ENCODE measurements around the gene PNRC1.
"Not testable (repeated sequence)": the region's sequence is repeated elsewhere in the genome, so short reads cannot be mapped to it uniquely, and the experiment has no call there.

Gene PNRC1

DNA sequence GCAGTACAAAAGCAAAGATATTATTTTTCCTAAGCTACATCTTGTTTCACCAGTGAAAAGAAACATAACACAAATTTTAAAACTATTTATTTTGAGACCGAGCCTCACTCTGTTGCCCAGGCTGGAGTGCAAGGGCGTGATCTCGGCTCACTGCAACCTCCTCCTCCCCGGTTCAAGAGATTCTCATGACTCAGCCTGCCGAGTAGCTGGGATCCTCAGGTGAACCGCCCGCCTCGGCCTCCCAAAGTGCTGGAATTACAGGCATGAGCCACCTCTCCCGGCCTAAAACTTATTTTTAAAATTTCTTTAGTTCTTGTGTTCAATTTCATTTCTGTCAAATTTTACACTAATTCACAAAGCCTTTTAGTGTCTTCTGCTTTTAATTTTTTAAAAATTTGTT is 31.4 kb downstream of the PNRC1 start:
- DNase-seq = no peak

DNA sequence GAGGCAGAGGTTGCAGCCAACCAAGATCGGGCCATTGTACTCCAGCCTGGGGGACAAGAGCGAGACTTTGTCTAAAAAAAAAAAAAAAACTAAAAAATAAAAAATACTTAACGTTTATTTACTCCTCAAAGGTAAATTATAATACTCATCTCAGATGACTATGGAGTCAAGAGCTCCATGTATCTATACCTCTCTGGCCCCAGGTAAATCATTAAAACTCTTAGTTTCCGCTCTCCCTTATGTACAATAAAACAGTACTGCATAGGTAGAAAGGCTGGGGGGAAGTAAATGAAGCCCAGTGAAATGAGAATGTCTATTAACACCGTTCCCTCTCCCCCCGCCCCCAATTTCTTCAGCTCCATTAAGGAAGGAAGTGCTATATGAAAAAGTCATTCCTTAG is 36.2 kb downstream of the PNRC1 start:
- no peak for DNase-seq

DNA sequence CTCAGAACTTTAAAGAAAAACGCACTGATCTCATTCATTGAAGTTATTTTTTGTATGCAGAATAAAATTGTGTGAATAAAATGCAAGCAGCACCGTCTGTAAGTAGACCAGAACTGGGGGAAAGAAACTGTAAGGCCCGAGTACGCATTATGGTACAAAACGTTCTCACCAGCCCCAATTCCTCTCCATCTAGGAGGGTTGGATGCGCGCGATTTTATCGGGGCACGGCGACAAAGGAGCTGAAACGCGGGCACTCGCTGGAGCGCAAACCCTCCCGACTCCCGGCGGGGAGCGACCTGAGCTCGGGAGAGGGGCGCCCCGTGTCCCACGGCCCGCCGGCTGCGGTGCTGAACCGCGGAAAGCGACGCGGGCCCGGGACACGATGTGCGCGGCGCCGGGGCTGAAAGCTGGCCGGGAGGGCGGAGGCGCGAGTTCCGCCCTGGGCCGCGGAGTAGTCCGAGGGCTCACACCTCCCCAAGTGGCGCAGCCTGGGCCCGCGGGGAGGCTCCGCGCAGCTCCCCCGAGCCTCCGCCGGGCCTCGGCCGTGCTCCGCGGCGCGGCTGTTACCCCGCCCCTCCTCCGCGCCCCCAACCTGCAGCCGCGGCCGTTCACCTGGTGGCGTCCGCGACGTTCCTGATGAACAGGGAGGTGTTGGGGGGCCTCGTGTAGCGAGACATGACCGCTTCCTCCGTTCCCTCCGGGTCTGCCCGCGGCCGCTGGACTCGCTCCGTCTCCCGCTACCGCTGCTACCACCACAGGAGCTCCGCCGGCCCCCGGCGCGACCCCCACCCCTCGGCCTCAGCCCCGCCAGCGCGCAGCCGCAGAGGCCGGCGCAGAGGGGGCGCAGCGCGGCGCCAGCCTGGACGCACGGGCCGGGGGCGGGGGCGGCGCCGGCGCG is 36.9 kb downstream of the PNRC1 start, which contains the start of gene SRSF12:
SRSF12 (minus strand) TSS at position 861 of the 898 bp plus-strand sequence; CDS start at position 677, 184 bp downstream.
- DNase-seq = peak; percentile 12

DNA sequence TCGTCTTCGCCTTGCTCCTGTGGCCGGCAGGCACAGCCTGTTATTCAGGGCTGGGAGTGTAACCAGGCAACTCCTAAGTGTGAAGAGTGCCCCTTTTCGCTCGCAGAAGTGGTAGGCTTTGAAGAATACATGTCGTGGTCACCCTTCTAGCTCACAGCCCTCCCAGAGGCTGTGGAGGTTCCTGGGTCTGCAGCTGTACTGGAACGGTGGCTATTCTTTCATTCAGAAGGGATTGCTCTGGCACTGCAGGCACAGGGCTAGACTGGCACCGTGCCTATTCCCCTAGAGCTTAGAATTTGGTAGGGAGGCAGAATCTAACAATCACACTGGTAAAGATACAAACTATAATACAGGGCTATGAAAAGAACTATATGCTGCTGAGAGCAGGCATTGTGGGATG is 38.4 kb downstream of the PNRC1 start:
- no peak for DNase-seq

DNA sequence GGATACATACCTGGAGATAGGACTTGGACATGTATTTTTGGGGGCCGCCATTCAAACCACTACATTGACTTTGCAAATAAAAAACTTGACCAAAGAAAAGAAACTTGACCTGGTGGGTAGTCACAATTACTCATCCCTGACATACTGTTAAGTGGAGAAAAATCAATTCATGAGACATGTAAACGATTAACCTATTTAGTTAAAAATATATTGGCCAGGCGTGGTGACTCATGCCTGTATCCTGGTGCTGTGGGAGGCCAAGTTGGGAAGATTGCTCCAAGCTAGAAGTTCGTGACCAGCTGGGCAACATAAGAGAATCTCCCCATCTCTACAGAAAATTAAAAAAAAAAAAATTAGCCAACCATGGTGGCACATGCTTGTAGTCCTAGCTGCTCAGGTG is 39.8 kb downstream of the PNRC1 start:
- no peak for DNase-seq

DNA sequence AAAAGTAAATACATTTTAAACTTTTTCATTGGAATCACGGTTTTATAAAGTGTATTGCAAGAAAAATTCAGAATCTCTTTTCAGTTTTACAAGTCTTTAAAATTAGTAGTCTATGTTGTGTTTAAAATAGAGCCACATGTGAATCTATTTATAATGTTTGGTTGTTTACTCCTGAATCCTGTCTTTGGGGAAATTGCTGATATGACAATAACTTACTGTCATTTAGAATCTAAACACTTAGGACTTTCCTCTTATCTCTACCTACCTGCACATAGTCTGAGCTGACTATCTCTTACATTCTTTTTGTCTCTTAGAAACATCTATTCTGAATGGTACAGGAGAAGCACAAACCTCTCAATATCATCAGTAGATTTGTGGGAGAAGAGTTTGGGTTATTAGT is 41.4 kb downstream of the PNRC1 start:
- DNase-seq = no peak

DNA sequence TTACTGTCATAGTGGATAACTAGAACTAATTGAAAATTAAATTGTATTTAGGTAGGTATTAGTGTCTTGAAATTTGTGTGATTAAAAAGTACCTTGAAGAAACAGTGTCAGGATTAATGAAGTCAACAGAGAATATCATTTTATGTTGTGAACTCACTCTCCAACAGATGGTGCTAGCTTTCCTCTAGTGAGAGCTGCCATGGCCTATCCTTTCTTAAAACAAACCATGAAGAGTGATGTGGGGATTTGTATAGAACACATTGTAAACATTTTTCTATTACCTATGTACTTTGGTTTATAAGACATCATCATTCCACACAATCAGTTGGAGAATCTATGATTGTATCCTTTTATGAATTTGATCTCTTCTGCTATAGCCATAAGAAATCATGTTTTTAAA is 42.1 kb downstream of the PNRC1 start:
- DNase-seq = no peak

DNA sequence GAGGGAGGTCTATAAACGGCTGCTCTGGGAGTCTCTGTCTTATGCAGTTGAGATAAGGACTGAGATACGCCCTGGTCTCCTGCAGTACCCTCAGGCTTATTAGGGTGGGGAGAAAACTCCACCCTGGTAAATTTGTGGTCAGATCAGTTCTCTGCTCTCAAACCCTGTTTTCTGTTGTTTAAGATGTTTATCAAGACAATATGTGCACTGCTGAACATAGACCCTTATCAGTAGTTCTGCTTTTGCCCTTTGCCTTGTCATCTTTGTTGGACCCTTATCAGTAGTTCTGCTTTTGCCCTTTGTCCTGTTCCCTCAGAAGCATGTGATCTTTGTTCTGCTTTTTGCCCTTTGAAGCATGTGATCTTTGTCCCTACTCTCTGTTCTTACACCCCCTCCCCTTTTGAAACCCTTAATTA is 47.7 kb downstream of the PNRC1 start:
- DNase-seq = not testable (repeated sequence)

DNA sequence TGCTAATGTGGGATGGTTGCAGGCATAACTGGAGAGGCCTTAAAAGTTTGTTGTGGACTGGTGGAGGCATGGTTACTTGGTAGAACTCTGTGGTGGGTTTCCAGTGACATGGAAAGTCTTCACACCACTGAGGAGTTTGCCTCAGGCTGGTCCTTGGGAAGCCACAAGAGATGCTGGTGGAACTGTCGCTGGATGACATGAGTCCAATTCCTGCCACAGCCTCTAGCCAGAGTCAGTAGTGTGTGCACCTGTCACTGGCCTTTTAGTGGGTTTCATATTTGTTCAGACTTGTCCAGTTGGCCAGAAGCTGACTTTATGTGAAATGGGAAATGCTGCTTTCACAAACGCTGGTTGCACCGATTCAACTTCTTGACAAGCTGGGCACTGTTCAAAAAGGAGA is 51.0 kb downstream of the PNRC1 start:
- no peak for DNase-seq

DNA sequence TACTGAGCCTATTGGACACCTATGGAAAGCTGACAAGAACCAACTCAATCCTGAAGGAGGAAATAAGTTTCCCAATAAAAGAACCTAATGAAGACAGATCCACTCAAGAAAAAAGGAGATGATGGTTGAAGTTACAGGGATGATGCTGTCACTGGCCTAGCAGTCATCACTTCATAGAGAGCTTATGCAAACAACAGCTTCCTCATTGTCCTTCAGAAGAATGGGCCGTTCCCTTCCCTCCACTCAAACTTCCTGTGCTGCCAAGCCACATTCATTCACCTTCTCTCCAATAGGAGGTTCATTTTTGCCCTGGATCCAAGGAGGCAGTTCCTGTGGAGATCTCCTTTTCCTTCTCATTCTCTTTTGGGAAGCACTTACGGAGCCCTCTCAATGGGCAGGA is 51.5 kb downstream of the PNRC1 start:
- DNase-seq = no peak

DNA sequence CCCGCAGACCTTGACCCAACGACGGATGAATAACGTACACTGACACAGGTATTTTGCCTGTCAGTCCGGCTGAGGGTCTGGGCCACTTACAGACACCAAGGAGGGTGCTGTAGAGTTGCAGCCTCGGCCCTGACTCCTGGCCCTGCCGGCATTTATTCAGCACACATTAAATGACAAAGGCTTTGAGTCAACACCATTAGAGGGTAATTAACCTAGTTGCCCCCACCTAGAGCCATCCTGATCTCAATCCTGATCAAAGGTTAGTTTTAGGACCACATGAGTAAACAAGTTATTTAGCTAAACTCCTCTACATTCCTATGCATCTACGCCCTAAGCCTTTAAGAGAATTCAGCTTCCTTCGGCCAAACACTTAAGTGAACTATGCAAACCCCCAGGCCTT is 53.4 kb downstream of the PNRC1 start:
- no peak for DNase-seq

DNA sequence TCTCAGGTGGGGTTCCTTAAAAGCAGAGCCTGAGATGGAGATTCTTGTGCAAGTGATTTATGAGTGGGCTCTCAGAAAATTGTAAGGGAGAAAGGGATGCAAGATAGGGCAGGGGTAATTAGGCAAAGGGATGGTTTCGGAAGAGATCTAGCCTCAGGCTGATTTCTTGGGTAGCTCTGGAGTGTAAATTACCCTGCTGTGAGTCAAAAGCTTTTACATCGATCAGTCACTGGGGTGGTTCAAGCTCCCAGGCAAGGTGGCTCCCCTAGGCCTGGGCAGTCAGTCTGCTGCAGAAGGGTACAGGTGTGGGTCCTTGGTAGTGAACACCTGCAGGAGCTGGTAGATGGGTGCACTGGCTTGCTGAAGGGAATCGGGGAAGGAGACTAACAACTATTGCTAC is 54.2 kb downstream of the PNRC1 start:
- no peak for DNase-seq
